ENCODE results near the gene FIBCD1. TPM values are rescaled to one million over a fixed set of nuclear protein-coding genes. Genes with fewer than 3 reads are reported as not detected.

FIBCD1 gene
- total RNA-seq, 1 experiment from 2014 or later = 1.4 TPM

GRCh38 chr9:130973686-130974281 is 34.7 kb upstream of the FIBCD1 start:
- TF ChIP-seq CTCF (IDR thresholded peaks at IDR 0.05; ENCODE audit: unreplicated experiment) = no peak
- Mint-ChIP-seq H3K9me3 (ENCODE audit: low read depth, unreplicated experiment) (no peaks in the 10 kb centered on the region), H3K36me3 (ENCODE audit: insufficient read depth, unreplicated experiment) (no peaks in the 10 kb centered on the region), H3K4me1 (ENCODE audit: low read depth, unreplicated experiment) (peaks cover 8% of the 10 kb centered on the region), H3K27me3 (ENCODE audit: unreplicated experiment) (peaks cover 51% of the 10 kb centered on the region), H3K27ac (ENCODE audit: unreplicated experiment) (no peak overlapping the region), H3K4me3 (ENCODE audit: low read depth, unreplicated experiment) (no peak overlapping the region)
- intact Hi-C loops (cut with micrococcal nuclease; ENCODE audit: unreplicated experiment) = no loop called here
- BruUV-seq (replicated peaks) = no TSS peak
- DNase-seq = no peak
- CTCF ChIA-PET = no interaction called here

GRCh38 chr9:130972957-130973685 is 34.1 kb upstream of the FIBCD1 start:
- intact Hi-C loops (cut with micrococcal nuclease; ENCODE audit: unreplicated experiment) = no loop called here
- H3K36me3 Mint-ChIP-seq (ENCODE audit: insufficient read depth, unreplicated experiment) = no peaks in the 10 kb centered on the region
- H3K27ac Mint-ChIP-seq (ENCODE audit: unreplicated experiment) = no peak overlapping the region
- DNase-seq = no peak
- no peak overlapping the region for H3K4me3 Mint-ChIP-seq (ENCODE audit: low read depth, unreplicated experiment)
- BruUV-seq (replicated peaks) = no TSS peak
- CTCF ChIA-PET = interaction anchor here (0.8 kb wide), 1 partner anchor 236 kb away, joined by 3 read pairs; no protein-coding TSS in a partner anchor
- peaks cover 51% of the 10 kb centered on the region for H3K27me3 Mint-ChIP-seq (ENCODE audit: unreplicated experiment)
- H3K4me1 Mint-ChIP-seq (ENCODE audit: low read depth, unreplicated experiment) = peaks cover 8% of the 10 kb centered on the region
- TF ChIP-seq CTCF (IDR thresholded peaks at IDR 0.05; ENCODE audit: unreplicated experiment) = no peak
- no peaks in the 10 kb centered on the region for H3K9me3 Mint-ChIP-seq (ENCODE audit: low read depth, unreplicated experiment)

- Mint-ChIP-seq H3K4me3 (ENCODE audit: low read depth, unreplicated experiment) (no peak overlapping the region), H3K27ac (ENCODE audit: unreplicated experiment) (no peak overlapping the region), H3K4me1 (ENCODE audit: low read depth, unreplicated experiment) (peaks cover 8% of the 10 kb centered on the region), H3K27me3 (ENCODE audit: unreplicated experiment) (peaks cover 51% of the 10 kb centered on the region), H3K36me3 (ENCODE audit: insufficient read depth, unreplicated experiment) (no peaks in the 10 kb centered on the region), H3K9me3 (ENCODE audit: low read depth, unreplicated experiment) (no peaks in the 10 kb centered on the region)
- TF ChIP-seq CTCF (IDR thresholded peaks at IDR 0.05; ENCODE audit: unreplicated experiment) = no peak
- BruUV-seq (replicated peaks) = no TSS peak
- CTCF ChIA-PET = interaction anchor here (0.8 kb wide), 1 partner anchor 235 kb away, joined by 3 read pairs; no protein-coding TSS in a partner anchor
- no peak for DNase-seq
- intact Hi-C loops (cut with micrococcal nuclease; ENCODE audit: unreplicated experiment) = no loop called here
Observed at GRCh38 chr9:130972277-130972956, 33.4 kb upstream of the FIBCD1 start.

- Mint-ChIP-seq H3K4me3 (ENCODE audit: low read depth, unreplicated experiment) (no peak overlapping the region), H3K27ac (ENCODE audit: unreplicated experiment) (peak overlapping the region; percentile 14), H3K27me3 (ENCODE audit: unreplicated experiment) (peaks cover 51% of the 10 kb centered on the region), H3K9me3 (ENCODE audit: low read depth, unreplicated experiment) (no peaks in the 10 kb centered on the region), H3K36me3 (ENCODE audit: insufficient read depth, unreplicated experiment) (no peaks in the 10 kb centered on the region), H3K4me1 (ENCODE audit: low read depth, unreplicated experiment) (peaks cover 8% of the 10 kb centered on the region)
- BruUV-seq (replicated peaks) = no TSS peak
- DNase-seq = no peak
- intact Hi-C loops (cut with micrococcal nuclease; ENCODE audit: unreplicated experiment) = no loop called here
- TF ChIP-seq CTCF (IDR thresholded peaks at IDR 0.05; ENCODE audit: unreplicated experiment) = no peak
- CTCF ChIA-PET = no interaction called here
Observed at GRCh38 chr9:130971294-130971849, 32.3 kb upstream of the FIBCD1 start.

Measured in Calu3 (cell line).